Astrocyte of the spinal cord (primary cell): ENCODE results near the gene IFIT1B.

Experiments
- DNase-seq: peaks from one replicate; pipeline ENCODE4 v3.0.0; 2011; ENCODE audit warnings: low read depth, low spot score
- H3K4me3 ChIP-seq: 2 replicates; pipeline ENCODE4 v1.5.1; 2011; ENCODE audit warnings: low read depth, mild to moderate bottlenecking, low read length, moderate library complexity
- CTCF ChIP-seq: IDR thresholded peaks from 2 replicates; pipeline ENCODE4 v1.5.1; 2012; ENCODE audit warnings: low read depth, mild to moderate bottlenecking, low read length, inconsistent platforms
- in situ Hi-C: cut with HindIII; loops from 2 replicates; pipeline ENCODE4 v1.10.0; 2017; ENCODE audit warnings: low sequenced_read_pairs

IFIT1B gene

DNA sequence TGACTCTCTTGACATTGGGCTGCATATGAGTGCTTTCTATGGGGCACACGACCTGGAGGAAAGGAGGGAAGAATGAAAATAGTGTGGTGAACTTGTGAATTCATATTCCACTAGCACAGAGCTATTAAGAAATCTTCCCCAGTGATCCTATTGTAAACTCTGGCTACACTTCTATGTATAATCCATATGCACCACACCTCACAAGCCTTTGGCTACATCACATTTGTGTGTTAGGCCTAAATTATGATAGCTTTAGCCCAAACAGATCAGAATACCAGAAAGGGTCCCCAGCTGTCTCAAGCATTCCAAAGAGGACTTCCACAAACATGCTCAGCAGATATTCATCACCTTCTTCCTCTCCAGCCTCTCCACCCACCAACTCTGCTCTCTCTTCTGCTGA is 9.7 kb upstream of the IFIT1B start:
- no peak for DNase-seq
- TF ChIP-seq CTCF = no peak
- in situ Hi-C loops = no loop called here
- H3K4me3 ChIP-seq = no peak overlapping the region

DNA sequence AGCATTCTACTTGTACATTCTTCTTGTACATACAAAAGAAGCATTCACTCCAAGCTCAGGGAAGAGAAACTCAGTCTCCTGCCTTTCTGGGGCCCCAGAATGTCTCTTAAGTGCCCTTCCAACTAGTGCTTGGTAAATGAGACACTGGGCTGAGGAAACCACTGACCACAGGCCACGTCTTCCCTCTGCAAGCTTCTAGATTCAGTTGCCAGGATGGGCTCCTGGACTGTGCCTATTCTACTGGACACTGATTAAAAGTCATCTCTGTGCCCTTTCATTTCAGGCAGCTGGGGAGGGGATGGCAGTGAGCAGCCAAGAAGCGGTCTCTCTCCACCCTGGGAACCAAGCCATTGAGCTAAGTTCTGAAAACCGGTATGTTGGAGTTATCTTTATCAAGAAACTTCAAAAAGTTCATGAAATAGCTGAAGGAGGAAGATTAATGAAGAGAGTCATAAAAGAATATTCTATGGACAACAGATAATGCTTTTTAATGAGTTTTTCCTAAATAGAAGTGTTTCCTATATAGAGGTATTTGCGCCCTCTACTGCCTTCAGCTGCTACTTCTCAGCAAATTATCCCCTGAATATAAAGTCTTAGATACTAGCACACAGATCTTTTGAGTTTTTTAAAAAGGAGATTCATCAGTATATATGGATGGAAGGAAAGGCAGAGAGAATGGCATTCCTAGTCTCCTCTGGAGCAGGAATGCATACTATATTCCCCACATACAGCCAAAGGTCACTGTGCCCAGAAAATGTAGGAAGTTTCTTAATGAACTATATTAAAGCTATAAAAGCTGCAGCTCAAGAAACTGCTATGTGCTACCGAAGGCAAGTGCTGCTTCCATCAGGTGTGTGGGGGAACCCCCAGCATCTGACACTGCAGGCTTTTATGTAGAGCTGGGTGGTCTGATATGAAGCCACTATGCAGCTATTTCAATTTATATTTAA is 8.4 kb upstream of the IFIT1B start:
- peak; percentile 68 for DNase-seq
- TF ChIP-seq CTCF = peak; percentile 63
- H3K4me3 ChIP-seq = no peak overlapping the region
- in situ Hi-C loops = no loop called here

GRCh38 chr10:89371079-89371478 is 6.8 kb upstream of the IFIT1B start:
- in situ Hi-C loops = no loop called here
- DNase-seq = no peak
- no peak overlapping the region for H3K4me3 ChIP-seq
- TF ChIP-seq CTCF = no peak

DNA sequence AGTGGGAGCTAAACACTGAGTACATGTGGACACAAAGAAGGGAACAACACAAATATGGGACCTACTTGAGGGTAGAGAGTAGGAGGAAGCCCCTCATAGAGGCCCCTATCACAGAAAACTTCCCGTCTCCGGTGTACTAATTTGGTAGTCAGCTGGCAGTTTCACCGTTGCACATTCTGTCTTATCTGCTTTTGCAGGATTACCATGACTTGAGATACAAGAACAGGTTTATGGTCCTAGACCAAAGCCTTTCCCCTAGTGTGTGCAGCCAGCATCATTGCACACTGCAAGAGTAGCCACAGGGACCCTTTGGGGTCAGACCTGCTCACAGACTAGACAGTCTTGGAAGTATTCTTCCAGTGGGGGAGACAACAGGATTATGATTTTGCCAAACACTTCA is 5.9 kb upstream of the IFIT1B start:
- TF ChIP-seq CTCF = no peak
- no peak overlapping the region for H3K4me3 ChIP-seq
- in situ Hi-C loops = no loop called here
- no peak for DNase-seq

DNA sequence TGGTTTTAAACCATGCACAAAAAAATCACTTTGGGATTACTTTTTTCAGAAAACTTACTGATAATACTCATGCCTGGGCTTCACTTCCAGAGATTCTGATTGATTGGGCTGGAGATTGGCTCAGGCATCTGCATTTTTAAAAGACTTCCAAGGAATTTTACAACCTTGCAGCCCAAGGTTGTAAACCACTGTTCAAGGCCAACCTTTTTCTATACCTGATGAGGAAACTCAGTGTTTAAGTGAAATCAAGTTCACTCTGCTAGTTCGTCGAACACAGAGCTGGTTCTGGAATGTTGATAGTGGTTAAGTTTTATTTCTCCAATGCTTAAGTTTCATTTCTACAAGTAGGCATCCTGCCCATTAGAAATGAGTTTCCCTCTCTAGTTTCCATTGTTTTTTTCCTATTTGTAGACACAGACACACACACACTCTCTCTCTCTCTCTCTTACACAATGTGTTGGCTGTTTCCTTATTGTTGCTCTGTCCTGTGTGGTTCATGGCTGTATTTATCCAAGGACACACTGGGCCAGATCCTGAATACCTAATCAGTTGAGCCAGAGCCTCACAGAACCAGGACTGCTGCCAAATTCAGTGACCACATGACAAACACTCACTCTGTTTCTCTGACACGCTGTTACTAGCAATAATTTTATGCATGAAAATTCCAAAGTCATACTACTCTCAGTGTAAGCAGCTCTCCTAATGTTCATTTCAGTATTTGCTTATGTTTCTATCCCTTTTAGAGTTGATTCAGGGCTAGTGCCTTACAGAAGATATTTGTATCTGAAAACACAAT is 3.7 kb upstream of the IFIT1B start:
- in situ Hi-C loops = no loop called here
- DNase-seq = peak; percentile 91
- H3K4me3 ChIP-seq = no peak overlapping the region
- no peak for TF ChIP-seq CTCF

- H3K4me3 ChIP-seq = no peak overlapping the region
- no peak for TF ChIP-seq CTCF
- in situ Hi-C loops = no loop called here
- DNase-seq = no peak
Measured at GRCh38 chr10:89374713-89375141, 3.1 kb upstream of the IFIT1B start.
